Transverse colon (tissue), 3 donors: Measurements from ENCODE around the gene CHN1.

Source experiments
- CTCF ChIP-seq, 5 experiments: fragments of 200-600 bp in 3 of 5; fragments of 450-650 bp in 2 of 5; sonication (generic) in 3 of 5; IDR thresholded peaks; 1 replicate in 2 of 5; 2 replicates in 3 of 5; pipeline ENCODE4 v1.5.1; 2016 to 2017; ENCODE audit warnings: antibody characterized with exemption in 5 of 5, inconsistent platforms in 3 of 5, mild to moderate bottlenecking in 2 of 5, moderate library complexity in 1 of 5
- EP300 ChIP-seq: sonication (generic); formaldehyde crosslinking; IDR thresholded peaks from one replicate; pipeline ENCODE4 v1.6.1; 2017; ENCODE audit warnings: antibody characterized with exemption, low read depth
- POLR2A ChIP-seq: fragments of 450-650 bp; IDR thresholded peaks from one replicate; pipeline ENCODE4 v1.6.1; 2016; ENCODE audit warnings: antibody characterized with exemption, mild to moderate bottlenecking, moderate library complexity

- TF ChIP-seq CTCF (IDR thresholded peaks at IDR 0.05) (no peak), POLR2A (no peak), EP300 (no peak)
Measured at GRCh38 chr2:174994381-174994780, 10.8 kb downstream of the CHN1 start.
